Smooth muscle cell (in vitro differentiated cells): ENCODE results near the gene PLAU. TPM values are rescaled to one million over a fixed set of nuclear protein-coding genes. Genes with fewer than 3 reads are reported as not detected.

Experiments
- DNase-seq: peaks from one replicate; lab custom pipeline; 2025; ENCODE audit not compliant: unreplicated experiment; lab: John Stamatoyannopoulos, UW
- H2AFZ ChIP-seq: fragments of 200-600 bp; sonication (generic); 2 replicates; pipeline ENCODE4 v1.6.0; 2016; ENCODE audit warnings: antibody characterized with exemption, low read depth, mild to moderate bottlenecking
- H3F3A ChIP-seq: fragments of 200-600 bp; sonication (generic); 2 replicates; pipeline ENCODE4 v1.6.0; 2017; ENCODE audit warnings: antibody characterized with exemption, low read depth
- H3K27ac ChIP-seq: fragments of 200-600 bp; sonication (generic); 2 replicates; pipeline ENCODE4 v1.5.1; 2016; ENCODE audit warnings: low read depth, mild to moderate bottlenecking
- H3K27me3 ChIP-seq: fragments of 200-600 bp; sonication (generic); 2 replicates; pipeline ENCODE4 v1.6.1; 2016; ENCODE audit warnings: low read depth, mild to moderate bottlenecking
- H3K36me3 ChIP-seq: fragments of 200-600 bp; sonication (generic); 2 replicates; pipeline ENCODE4 v1.5.1; 2016; ENCODE audit warnings: low read depth
- H3K4me1 ChIP-seq: fragments of 200-600 bp; sonication (generic); 2 replicates; pipeline ENCODE4 v1.5.1; 2016; ENCODE audit warnings: low read depth
- H3K4me2 ChIP-seq: fragments of 200-600 bp; sonication (generic); 2 replicates; pipeline ENCODE4 v1.6.0; 2016; ENCODE audit warnings: mild to moderate bottlenecking
- H3K4me3 ChIP-seq: fragments of 200-600 bp; sonication (generic); 2 replicates; pipeline ENCODE4 v1.5.1; 2016; ENCODE audit warnings: mild to moderate bottlenecking
- H3K79me2 ChIP-seq: fragments of 200-600 bp; sonication (generic); 2 replicates; pipeline ENCODE4 v1.6.0; 2016; ENCODE audit warnings: low read depth, mild to moderate bottlenecking
- H3K9ac ChIP-seq: fragments of 200-600 bp; sonication (generic); 2 replicates; pipeline ENCODE4 v1.6.0; 2016; ENCODE audit warnings: low read depth
- H3K9me3 ChIP-seq: fragments of 200-600 bp; sonication (generic); replicated peaks from 2 replicates; pipeline ENCODE4 v1.5.1; 2016; ENCODE audit warnings: low read depth
- H4K20me1 ChIP-seq: fragments of 200-600 bp; sonication (generic); 2 replicates; pipeline ENCODE4 v1.6.0; 2016; ENCODE audit warnings: low read depth
- CTCF ChIP-seq: fragments of 200-600 bp; sonication (generic); IDR thresholded peaks from 2 replicates; pipeline ENCODE4 v1.5.1; 2017; ENCODE audit warnings: borderline replicate concordance, mild to moderate bottlenecking, antibody characterized with exemption; ENCODE audit not compliant: insufficient read depth, poor library complexity, severe bottlenecking
- WGBS: methylation state at CpG from one replicate; pipeline ENCODE4 v1.1.7; 2016; ENCODE audit warnings: low lambda C conversion rate; 5-methylcytosine and 5-hydroxymethylcytosine counted together
- polyA plus RNA-seq: library from polyadenylated mRNA; unstranded; fragments of >200 nt; fragmentation: Nextera tagmentation; extraction: Ambion mirVana; gene quantifications from 2 replicates; pipeline ENCODE4 v1.2.1, GENCODE V29; 2016
- total RNA-seq: library from RNA; depleted of rRNA; stranded (reverse); fragments of >200 nt; gene quantifications from 2 replicates; pipeline ENCODE4 v1.2.3, GENCODE V29; 2014

PLAU gene
- total and polyA plus RNA-seq, 2 experiments from 2014 or later, result 9.2 to 10.7 TPM

GRCh38 chr10:73868655-73869195, 42.2 kb upstream of the PLAU start:
- Histone ChIP-seq H3K27ac (no peak overlapping the region), H4K20me1 (peaks cover 21% of the 10 kb centered on the region), H3K27me3 (no peaks in the 10 kb centered on the region), H3K36me3 (no peaks in the 10 kb centered on the region), H3F3A (no peaks in the 10 kb centered on the region), H3K4me2 (no peak overlapping the region), H3K4me1 (peaks cover 3% of the 10 kb centered on the region), H3K9ac (no peak overlapping the region), H3K4me3 (no peak overlapping the region), H3K79me2 (peaks cover 3% of the 10 kb centered on the region), H2AFZ (no peak overlapping the region), H3K9me3 (no peaks in the 10 kb centered on the region)
- no peak for TF ChIP-seq CTCF
- DNase-seq, result no peak
- 96% methylated on average over 5 of the region's 5 CpGs for WGBS

GRCh38 chr10:73871295-73872189, 39.4 kb upstream of the PLAU start:
- 90% methylated on average over 8 of the region's 8 CpGs for WGBS
- Histone ChIP-seq H3F3A (no peaks in the 10 kb centered on the region), H3K27me3 (no peaks in the 10 kb centered on the region), H3K4me1 (peaks cover 3% of the 10 kb centered on the region), H3K79me2 (peaks cover 3% of the 10 kb centered on the region), H3K9me3 (no peaks in the 10 kb centered on the region), H3K4me3 (no peak overlapping the region), H3K4me2 (no peak overlapping the region), H2AFZ (no peak overlapping the region), H3K9ac (no peak overlapping the region), H3K36me3 (no peaks in the 10 kb centered on the region), H3K27ac (no peak overlapping the region), H4K20me1 (peaks cover 11% of the 10 kb centered on the region)
- no peak for TF ChIP-seq CTCF
- DNase-seq, result no peak

- DNase-seq, result no peak
- peaks cover 3% of the 10 kb centered on the region for H3K79me2 ChIP-seq
- no peak overlapping the region for H3K4me2 ChIP-seq
Measured at GRCh38 chr10:73872190-73872710, 38.7 kb upstream of the PLAU start.

More at GRCh38 chr10:73872190-73872710, 38.7 kb upstream of the PLAU start:
- Histone ChIP-seq H2AFZ (no peak overlapping the region), H3K9ac (no peak overlapping the region), H3K36me3 (no peaks in the 10 kb centered on the region), H3K4me3 (no peak overlapping the region), H3K9me3 (no peaks in the 10 kb centered on the region), H3K27me3 (no peaks in the 10 kb centered on the region), H4K20me1 (peaks cover 8% of the 10 kb centered on the region), H3F3A (no peaks in the 10 kb centered on the region), H3K4me1 (peaks cover 3% of the 10 kb centered on the region), H3K27ac (no peak overlapping the region)
- no peak for TF ChIP-seq CTCF
- 69% methylated on average over 5 of the region's 5 CpGs for WGBS
